HG03103 (cell line): ENCODE results near the gene ADA.
A peak's percentile ranks its signal among the peaks of the same experiment; 100 is the strongest.

Experiments
- ATAC-seq: cut with Tn5 transposase; IDR thresholded peaks from one replicate; pipeline ENCODE4 v1.9.1; 2021; ENCODE audit warnings: low read depth; ENCODE audit not compliant: unreplicated experiment

The ADA gene

GRCh38 chr20:44586289-44586911 is 65.1 kb downstream of the ADA start:
- ATAC-seq = peak; percentile 56

GRCh38 chr20:44585057-44585963 is 66.2 kb downstream of the ADA start:
- ATAC-seq = no peak

- no peak for ATAC-seq
Observed at GRCh38 chr20:44584162-44584561, 67.3 kb downstream of the ADA start.

GRCh38 chr20:44583157-44583556 is 68.3 kb downstream of the ADA start:
- ATAC-seq = no peak

GRCh38 chr20:44582311-44583025 is 69.0 kb downstream of the ADA start, which contains the start of gene PKIG:
TSS of gene PKIG (plus strand) at chr20:44582579. CDS start at chr20:44614557, 31,978 bp downstream.
- no peak for ATAC-seq

- ATAC-seq = no peak
Observed at GRCh38 chr20:44581515-44581914, 70.0 kb downstream of the ADA start.

- ATAC-seq = no peak
Observed at GRCh38 chr20:44580581-44581268, 70.8 kb downstream of the ADA start.

- no peak for ATAC-seq
Observed at GRCh38 chr20:44579313-44580081, 72.0 kb downstream of the ADA start.

- no peak for ATAC-seq
Observed at GRCh38 chr20:44576297-44576696, 75.2 kb downstream of the ADA start.

- no peak for ATAC-seq
Observed at GRCh38 chr20:44574372-44574771, 77.1 kb downstream of the ADA start.

GRCh38 chr20:44573501-44573869 is 78.0 kb downstream of the ADA start:
- no peak for ATAC-seq

GRCh38 chr20:44572551-44573500 is 78.7 kb downstream of the ADA start:
- ATAC-seq = no peak

GRCh38 chr20:44571362-44571988 is 80.0 kb downstream of the ADA start:
- no peak for ATAC-seq

- ATAC-seq = no peak
Observed at GRCh38 chr20:44570367-44570766, 81.1 kb downstream of the ADA start.
